Urothelium cell line (cell line): ENCODE data around the gene WDR5B.
"Not testable (repeated sequence)": the region's sequence is repeated elsewhere in the genome, so short reads cannot be mapped to it uniquely, and the experiment has no call there.

Experiments
- DNase-seq: peaks from one replicate; pipeline ENCODE4 v3.0.0; 2011; ENCODE audit warnings: low spot score, mixed read lengths
- FAIRE-seq: peaks from 2 replicates; lab custom pipeline; 2011; peaks lifted over from hg19 to GRCh38; lab: Jason Lieb, UNC

WDR5B gene

DNA sequence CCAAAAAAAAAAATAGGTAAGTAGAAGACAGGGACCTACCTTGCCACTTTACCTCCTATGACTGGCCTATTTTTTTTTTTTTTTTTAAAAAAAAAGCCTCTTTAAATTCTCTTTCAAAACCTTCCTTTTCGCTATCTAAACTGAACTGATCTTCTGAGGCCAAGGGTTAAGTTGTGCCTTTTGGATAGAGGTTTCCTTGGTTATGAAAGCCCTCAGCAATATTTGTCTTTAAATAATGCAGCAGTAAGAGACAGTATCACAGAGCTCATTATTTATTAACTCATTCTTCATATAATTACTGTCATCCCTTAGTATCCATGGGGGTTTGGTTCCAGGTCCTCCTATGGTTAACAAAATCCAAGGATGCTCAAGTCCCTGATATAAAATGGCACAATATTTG, 41.8 kb downstream of the WDR5B start:
- no peak for FAIRE-seq

DNA sequence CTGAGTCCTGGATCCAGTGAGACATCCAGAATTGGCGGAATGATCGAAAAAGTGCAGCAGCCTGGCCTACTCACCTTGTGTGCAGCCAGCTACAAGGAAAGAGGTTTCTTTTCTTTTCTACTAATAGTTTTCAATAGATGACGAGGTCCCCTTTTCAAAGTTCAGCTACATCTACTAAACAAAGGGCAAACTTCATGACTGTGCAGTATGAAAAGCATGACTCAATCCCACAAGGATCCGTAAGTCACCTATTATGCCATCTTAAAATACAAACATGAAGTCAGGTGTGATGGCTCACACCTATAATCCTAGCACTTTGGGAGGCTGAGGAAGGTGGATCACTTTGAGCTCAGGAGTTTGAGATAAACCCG, 49.5 kb downstream of the WDR5B start:
- FAIRE-seq = no peak
- DNase-seq = no peak

More for the DNA sequence above, 41.8 kb downstream of the WDR5B start:
- DNase-seq = no peak

DNA sequence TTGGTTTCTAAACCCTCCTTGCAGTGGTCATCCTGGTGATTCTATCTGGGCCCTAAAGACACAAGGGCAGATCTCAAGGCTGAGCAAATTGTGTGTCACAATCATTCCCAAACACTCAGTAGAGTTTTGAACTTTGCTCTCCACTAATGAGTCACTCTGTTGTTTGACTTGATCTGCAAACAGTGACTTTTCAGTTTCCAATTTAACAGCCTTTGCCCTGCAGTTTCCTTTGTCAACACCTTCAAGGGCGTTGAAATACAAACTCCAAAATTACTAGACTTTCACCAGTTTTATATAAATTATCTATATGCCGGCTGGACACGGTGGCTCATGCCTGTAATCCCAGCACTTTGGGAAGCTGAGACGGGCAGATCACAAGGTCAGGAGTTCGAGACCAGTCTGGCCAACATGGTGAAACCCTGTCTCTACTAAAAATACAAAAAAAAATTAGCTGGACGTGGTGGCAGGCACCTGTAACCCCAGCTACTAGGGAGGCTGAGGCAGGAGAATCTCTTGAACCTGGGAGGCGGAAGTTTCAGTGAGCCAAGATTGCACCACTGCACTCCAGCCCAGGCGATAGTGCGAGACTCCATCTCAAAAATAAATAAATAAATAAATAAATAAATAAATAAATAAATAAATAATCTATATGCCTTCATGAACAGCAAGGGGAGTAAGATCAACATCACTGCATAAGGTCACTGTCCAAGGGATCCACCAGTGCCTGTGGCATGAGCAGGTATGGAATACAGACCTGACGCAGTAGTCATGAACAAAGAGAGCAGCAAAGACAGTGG, 50.1 kb downstream of the WDR5B start:
- DNase-seq, FAIRE-seq: not testable (repeated sequence)

- FAIRE-seq (no peak), DNase-seq (no peak)
Observed at GRCh38 chr3:122365073-122365472, 50.8 kb downstream of the WDR5B start.

DNA sequence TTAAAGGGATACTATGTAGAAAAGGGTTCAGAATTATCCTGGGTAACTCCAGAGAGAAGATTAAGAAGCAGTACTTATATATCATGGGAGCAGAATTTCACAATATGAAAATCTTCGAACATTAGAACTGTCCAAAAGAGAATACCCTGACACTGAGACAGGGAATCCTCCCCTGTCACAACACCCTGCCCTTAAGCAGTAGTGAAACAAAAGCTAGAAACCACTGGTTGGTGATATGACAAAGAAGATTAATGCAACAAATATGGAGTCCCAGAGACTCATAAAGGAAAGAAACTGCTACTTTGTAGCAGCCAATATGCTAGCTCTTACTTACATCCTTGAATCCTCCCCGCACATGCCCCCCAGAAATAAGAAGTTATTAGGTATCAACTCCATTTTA, 51.4 kb downstream of the WDR5B start:
- FAIRE-seq = no peak
- DNase-seq = no peak
